SJSA1 (cell line): ENCODE results near the gene GLIPR2. TPM values are rescaled to one million over a fixed set of nuclear protein-coding genes. Genes with fewer than 3 reads are reported as not detected.

Source experiments
- DNase-seq, 2 experiments: peaks; one replicate each; pipeline ENCODE4 v3.0.0-alpha.2; 2015 to 2020; ENCODE audit warnings: low spot score in 2 of 2, low read depth in 1 of 2
- H3K27ac ChIP-seq: fragments of 250-450 bp; sonication (Bioruptor Pico); 2 replicates; pipeline ENCODE4 v1.5.1; 2020; ENCODE audit warnings: mild to moderate bottlenecking, moderate library complexity
- H3K27me3 ChIP-seq: fragments of 250-450 bp; sonication (Bioruptor Pico); replicated peaks from 2 replicates; pipeline ENCODE4 v1.5.1; 2020; ENCODE audit warnings: mild to moderate bottlenecking, moderate library complexity
- H3K36me3 ChIP-seq: fragments of 250-450 bp; sonication (Bioruptor Pico); 2 replicates; pipeline ENCODE4 v1.5.1; 2020; ENCODE audit warnings: mild to moderate bottlenecking
- H3K4me1 ChIP-seq: fragments of 250-450 bp; sonication (Bioruptor Pico); replicated peaks from 2 replicates; pipeline ENCODE4 v1.6.1; 2021; ENCODE audit warnings: mild to moderate bottlenecking
- H3K4me3 ChIP-seq: fragments of 250-450 bp; sonication (Bioruptor Pico); 2 replicates; pipeline ENCODE4 v1.5.1; 2020; ENCODE audit warnings: mild to moderate bottlenecking
- H3K9me3 ChIP-seq: fragments of 250-450 bp; sonication (Bioruptor Pico); replicated peaks from 2 replicates; pipeline ENCODE4 v1.5.1; 2020; ENCODE audit warnings: mild to moderate bottlenecking
- total RNA-seq: library from RNA; depleted of rRNA; stranded (reverse); fragments of >200 nt; shearing (Covaris generic); gene quantifications from 2 replicates; pipeline ENCODE4 v1.2.3, GENCODE V29; 2014

The GLIPR2 gene
- total RNA-seq, 1 experiment from 2014 or later = 37.3 TPM

DNA sequence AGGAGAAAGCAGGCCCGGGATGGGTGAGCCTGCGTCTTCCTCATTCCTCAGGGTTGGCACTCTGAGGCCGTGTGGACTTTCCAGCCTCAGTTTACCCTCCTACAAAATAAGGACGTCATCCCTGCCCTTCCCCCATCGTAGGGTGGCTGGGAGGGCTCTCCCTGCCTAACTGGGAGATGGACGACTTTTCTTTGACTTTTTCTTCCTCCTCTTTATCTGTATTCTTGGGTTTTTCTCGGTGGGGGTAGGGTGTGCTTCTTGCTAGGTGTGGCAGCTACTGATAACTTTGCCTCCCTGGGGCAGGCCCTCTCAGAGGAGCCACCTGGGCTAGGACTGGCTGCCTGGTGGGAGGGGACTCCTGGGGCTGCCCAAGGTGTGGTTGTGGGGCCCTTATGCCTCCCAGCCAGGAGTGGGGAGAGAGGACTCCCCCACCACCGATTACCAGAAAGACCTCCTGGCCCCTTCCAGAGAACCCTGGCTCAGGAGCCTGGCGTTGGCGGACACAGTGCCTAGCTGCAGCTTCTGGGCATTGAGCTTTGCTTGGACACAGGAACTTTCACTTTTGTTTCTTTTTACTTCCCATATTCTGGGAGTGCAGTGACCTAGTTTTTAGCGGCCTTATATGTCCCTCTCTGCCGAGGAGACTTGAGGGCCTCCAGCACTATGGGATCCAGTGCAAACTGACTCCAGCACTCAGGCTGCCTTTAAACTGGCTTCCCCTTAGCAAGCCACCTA lies 6.1 kb downstream of the GLIPR2 start:
- no peak overlapping the region for H3K27ac ChIP-seq
- no peak for DNase-seq
- peaks cover 1% of the 10 kb centered on the region; the same call in 1 of the 2 replicates for H3K4me1 ChIP-seq
- H3K36me3 ChIP-seq = 0 out of 2 replicates have a peak, but pooled peaks cover 5% of the 10 kb centered on the region
- H3K9me3 ChIP-seq = no peaks in the 10 kb centered on the region
- H3K27me3 ChIP-seq = no peaks in the 10 kb centered on the region
- H3K4me3 ChIP-seq = no peak overlapping the region

- H3K9me3 ChIP-seq = no peaks in the 10 kb centered on the region
- peaks cover 1% of the 10 kb centered on the region for H3K4me1 ChIP-seq
- no peaks in the 10 kb centered on the region for H3K27me3 ChIP-seq
- no peak overlapping the region for H3K4me3 ChIP-seq
- no peak overlapping the region for H3K27ac ChIP-seq
- 0 out of 2 replicates have a peak, but pooled peaks cover 5% of the 10 kb centered on the region for H3K36me3 ChIP-seq
- no peak for DNase-seq
These were observed 6.7 kb downstream of the GLIPR2 start for GRCh38 chr9:36143245-36143641.

DNA sequence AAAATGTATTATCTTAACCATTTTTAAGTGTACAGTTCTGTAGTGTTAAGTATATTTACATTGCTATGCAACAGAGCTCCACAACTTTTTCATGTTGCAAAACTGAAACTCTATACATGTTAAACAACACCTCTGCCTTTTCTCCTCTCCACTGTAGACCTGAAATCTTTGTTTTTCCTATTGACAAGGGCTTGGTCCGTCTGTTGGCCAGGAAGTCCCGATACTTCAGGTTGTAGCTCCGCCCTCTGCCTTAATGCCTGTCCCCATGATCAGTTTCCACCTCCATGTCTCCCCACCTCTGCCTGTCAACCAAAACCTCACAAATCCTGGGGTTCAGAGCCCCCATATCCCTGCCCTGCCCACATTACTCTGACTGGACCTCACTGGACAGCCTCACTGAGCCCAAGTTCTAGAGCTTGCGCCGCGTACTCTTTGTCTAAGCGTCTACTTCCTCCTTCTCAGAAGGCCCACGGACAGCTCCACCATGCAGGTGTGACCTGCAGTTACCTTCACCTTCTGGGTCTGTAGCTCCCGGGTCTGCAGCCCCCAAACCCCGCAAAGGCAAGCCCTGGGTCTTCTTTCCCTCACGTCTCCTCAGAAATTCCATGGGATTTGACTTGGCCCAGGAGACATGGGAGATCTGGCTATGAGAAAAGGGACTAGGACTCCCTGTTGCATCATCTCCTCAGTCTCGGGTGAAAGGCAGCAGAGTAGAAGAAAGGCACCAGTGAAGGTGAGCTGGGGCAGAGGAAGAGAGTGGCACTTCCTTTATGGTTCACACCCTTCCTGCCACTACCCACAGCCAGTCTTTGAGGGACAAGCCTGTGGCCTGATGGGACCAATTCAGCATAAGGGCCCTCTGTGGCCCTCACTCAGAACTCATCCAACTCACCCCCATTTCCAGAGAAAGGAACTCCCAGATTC lies 8.0 kb downstream of the GLIPR2 start:
- DNase-seq = no peak
- Histone ChIP-seq H3K27ac (no peak overlapping the region), H3K4me1 (peaks cover 14% of the 10 kb centered on the region), H3K9me3 (no peaks in the 10 kb centered on the region), H3K27me3 (no peaks in the 10 kb centered on the region), H3K36me3 (peaks cover 9% of the 10 kb centered on the region; the same call in 1 of the 2 replicates), H3K4me3 (no peak overlapping the region)

- DNase-seq = no peak
- H3K27me3 ChIP-seq = no peaks in the 10 kb centered on the region
- H3K9me3 ChIP-seq = no peaks in the 10 kb centered on the region
- H3K4me1 ChIP-seq = peaks cover 16% of the 10 kb centered on the region
- H3K4me3 ChIP-seq = no peak overlapping the region
- peaks cover 9% of the 10 kb centered on the region; the same call in 1 of the 2 replicates for H3K36me3 ChIP-seq
- H3K27ac ChIP-seq = no peak overlapping the region
These were observed 9.4 kb downstream of the GLIPR2 start for GRCh38 chr9:36145970-36146369.

DNA sequence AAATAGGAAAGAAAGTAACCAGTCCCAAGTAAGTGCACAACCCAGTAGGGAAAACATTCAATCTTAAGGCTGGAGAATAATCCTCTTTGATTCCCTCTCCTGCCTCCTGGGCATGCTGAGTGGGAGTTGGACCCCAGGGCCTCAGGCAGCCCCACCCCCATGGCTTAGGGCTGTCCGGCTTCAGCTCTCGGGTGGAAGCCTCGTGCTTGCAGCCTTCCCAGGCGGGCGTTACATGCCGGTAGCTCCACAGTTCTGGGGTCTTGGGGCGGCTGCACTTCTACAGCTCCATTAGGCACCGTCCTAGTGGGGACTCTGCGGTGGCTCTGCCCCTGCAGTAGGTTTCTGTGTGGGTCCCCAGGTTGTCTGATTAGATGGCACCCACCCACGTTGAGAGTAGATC lies 10.1 kb downstream of the GLIPR2 start:
- peaks cover 9% of the 10 kb centered on the region; the same call in 1 of the 2 replicates for H3K36me3 ChIP-seq
- no peak for DNase-seq
- H3K27ac ChIP-seq = no peak overlapping the region
- no peaks in the 10 kb centered on the region for H3K9me3 ChIP-seq
- peaks cover 21% of the 10 kb centered on the region for H3K4me1 ChIP-seq
- no peaks in the 10 kb centered on the region for H3K27me3 ChIP-seq
- no peak overlapping the region for H3K4me3 ChIP-seq

GRCh38 chr9:36147441-36148175 lies 11.1 kb downstream of the GLIPR2 start:
- no peak for DNase-seq
- Histone ChIP-seq H3K36me3 (peaks cover 6% of the 10 kb centered on the region; the same call in 1 of the 2 replicates), H3K27ac (no peak overlapping the region)

GRCh38 chr9:36148311-36149051 lies 11.9 kb downstream of the GLIPR2 start:
- H3K36me3 ChIP-seq = peaks cover 6% of the 10 kb centered on the region; the same call in 1 of the 2 replicates
- no peaks in the 10 kb centered on the region for H3K27me3 ChIP-seq
- no peak overlapping the region for H3K4me3 ChIP-seq
- DNase-seq = peak; percentile 78 to 92
- no peak overlapping the region for H3K27ac ChIP-seq
- no peaks in the 10 kb centered on the region for H3K9me3 ChIP-seq
- H3K4me1 ChIP-seq = peaks cover 28% of the 10 kb centered on the region

More at GRCh38 chr9:36147441-36148175, 11.1 kb downstream of the GLIPR2 start:
- Histone ChIP-seq H3K9me3 (no peaks in the 10 kb centered on the region), H3K4me1 (peaks cover 28% of the 10 kb centered on the region), H3K4me3 (no peak overlapping the region), H3K27me3 (no peaks in the 10 kb centered on the region)

DNA sequence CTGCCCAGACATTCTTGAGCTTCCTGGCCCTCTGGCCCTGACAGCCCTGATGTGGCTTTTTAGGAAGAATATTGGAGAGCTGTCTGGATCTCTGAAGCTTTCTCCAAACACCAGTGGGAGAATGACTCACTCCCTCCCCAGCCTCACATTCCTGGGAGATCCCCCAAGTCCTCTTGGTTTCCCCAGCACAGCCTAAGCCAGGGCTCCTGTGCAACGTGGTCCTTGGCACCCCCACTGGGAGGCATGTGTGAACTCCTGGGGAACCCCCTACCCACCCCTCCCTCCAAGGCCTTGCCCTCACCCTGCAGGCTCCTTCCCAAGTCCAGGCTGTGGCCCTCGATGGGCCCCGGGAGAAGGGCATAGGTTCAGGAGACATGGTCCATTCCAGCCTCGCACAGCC lies 12.7 kb downstream of the GLIPR2 start:
- Histone ChIP-seq H3K36me3 (peaks cover 6% of the 10 kb centered on the region; the same call in 1 of the 2 replicates), H3K4me1 (peaks cover 28% of the 10 kb centered on the region), H3K4me3 (no peak overlapping the region), H3K27ac (no peak overlapping the region), H3K27me3 (no peaks in the 10 kb centered on the region), H3K9me3 (no peaks in the 10 kb centered on the region)
- DNase-seq = peak in 1 of 2 experiments; percentile 59

GRCh38 chr9:36150574-36151315 lies 14.2 kb downstream of the GLIPR2 start:
- Histone ChIP-seq H3K36me3 (peaks cover 3% of the 10 kb centered on the region; the same call in 1 of the 2 replicates), H3K27me3 (no peaks in the 10 kb centered on the region), H3K4me3 (no peak overlapping the region), H3K4me1 (peaks cover 28% of the 10 kb centered on the region), H3K27ac (no peak overlapping the region), H3K9me3 (no peaks in the 10 kb centered on the region)
- DNase-seq = no peak

- H3K27ac ChIP-seq = peak overlapping the region; percentile 71
- peak; percentile 70 to 83 for DNase-seq
- H3K36me3 ChIP-seq = peaks cover 5% of the 10 kb centered on the region; the same call in 1 of the 2 replicates
- H3K4me3 ChIP-seq = no peak overlapping the region
- peaks cover 28% of the 10 kb centered on the region for H3K4me1 ChIP-seq
- no peaks in the 10 kb centered on the region for H3K27me3 ChIP-seq
- H3K9me3 ChIP-seq = no peaks in the 10 kb centered on the region
These were observed 15.0 kb downstream of the GLIPR2 start for GRCh38 chr9:36151316-36152210.

DNA sequence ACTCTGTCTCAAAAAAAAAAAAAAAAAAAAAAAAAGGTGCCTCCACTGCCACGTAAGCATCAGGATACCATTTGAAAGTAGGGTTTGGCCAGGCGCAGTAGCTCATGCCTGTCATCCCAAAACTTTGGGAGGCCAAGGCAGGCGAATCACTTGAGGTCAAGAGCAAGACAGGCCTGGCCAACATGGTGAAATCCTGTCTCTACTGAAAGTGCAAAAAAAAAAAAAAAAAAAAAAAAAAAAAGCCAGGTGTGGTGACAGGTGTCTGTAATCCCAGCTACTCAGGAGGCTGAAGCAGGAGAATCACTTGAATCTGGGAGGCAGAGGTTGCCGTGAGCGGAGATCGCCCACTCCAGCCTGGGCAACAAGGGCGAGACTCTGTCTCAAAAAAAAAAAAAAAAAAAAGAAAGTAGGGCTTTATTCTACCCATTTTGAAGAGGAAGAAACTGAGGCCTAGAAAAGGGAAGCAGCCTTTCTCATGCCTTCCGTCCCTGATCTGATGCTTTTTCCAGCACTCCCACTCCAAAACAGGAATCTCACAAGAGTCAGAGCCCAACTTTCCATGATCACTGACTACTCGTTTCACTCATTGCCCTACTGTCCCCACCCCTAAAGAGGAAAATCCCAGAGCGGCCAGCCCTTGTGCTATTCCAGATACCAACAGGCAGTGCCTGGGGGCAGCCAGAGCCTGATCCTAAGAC lies 16.4 kb downstream of the GLIPR2 start:
- Histone ChIP-seq H3K36me3 (peaks cover 6% of the 10 kb centered on the region; the same call in 1 of the 2 replicates), H3K27me3 (no peaks in the 10 kb centered on the region), H3K9me3 (no peaks in the 10 kb centered on the region), H3K4me3 (no peak overlapping the region), H3K4me1 (peaks cover 28% of the 10 kb centered on the region), H3K27ac (no peak overlapping the region)
- no peak for DNase-seq
